HG03045 (cell line): Measurements from ENCODE around the gene CTSF.
"Not testable (repeated sequence)": the region's sequence is repeated elsewhere in the genome, so short reads cannot be mapped to it uniquely, and the experiment has no call there.

Experiments used
- ATAC-seq: cut with Tn5 transposase; IDR thresholded peaks from one replicate; pipeline ENCODE4 v1.9.1; 2021; ENCODE audit warnings: mild to moderate bottlenecking, moderate library complexity; ENCODE audit not compliant: unreplicated experiment

CTSF gene

DNA sequence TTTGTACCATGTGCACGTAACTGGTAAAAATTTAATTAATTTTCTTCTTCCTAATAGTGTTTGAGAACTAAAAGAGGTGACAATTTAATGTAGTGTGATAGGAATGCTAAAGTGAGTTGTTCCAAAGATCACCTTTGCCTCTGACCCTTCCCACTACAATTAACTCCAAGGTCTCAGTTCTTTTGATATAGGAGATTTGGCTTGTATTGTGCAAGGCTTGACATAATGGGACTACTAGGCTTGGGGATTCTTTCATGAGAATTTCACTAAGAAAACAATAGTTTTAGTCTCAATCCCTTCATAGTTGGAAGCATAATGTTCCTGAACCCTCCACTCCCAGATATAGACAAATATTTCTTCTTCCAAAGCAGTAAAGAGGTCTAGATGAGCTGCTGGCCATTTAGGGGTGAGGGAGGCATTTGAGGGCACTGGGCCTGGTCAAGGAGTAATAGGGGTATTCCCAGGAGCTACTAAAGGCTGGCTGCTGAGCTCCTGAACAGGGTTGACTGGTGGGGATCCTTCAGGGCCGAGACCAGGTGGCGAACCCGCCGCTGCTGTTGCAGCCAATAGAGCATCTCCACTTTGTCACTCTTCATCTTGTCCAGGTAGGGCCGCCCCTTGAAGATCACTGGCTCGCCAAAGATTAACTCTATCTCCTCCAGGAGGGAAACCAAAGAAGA lies 21.7 kb upstream of the CTSF start:
- no peak for ATAC-seq

DNA sequence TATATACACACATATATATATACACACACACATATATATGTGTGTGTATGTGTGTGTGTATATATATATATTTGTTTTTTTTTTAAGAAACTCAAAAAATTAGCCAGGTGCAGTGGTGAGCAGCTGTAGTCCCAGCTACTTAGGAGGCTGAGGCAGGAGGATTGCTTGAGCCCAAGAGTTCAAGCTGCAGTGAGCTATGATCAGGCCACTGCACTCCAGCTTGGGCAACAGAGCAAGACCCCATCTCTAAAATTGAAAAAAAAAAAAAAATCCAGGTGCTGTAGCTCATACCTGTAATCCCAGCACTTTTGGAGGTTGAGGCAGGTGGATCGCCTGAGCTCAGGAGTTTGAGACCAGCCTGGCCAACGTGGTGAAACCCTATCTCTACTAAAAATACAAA lies 20.9 kb upstream of the CTSF start:
- not testable (repeated sequence) for ATAC-seq

DNA sequence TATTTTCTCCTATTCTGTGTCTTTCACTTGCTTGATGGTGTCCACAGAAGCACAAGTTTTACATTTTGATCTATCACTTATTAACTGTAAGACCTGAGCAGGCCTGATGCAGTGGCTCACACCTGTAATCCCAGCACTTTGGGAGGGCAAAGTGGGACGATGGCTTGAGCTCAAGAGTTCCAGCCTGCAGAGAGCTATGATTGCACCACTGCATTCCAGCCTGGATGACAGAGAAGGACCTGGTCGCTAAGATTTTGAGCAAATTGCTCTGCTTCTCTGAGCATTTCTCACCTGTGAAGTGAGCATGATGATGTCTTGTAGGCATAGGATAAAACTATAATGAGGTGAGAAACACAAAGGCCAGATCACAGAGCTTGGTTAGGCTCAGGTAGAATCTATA lies 17.7 kb upstream of the CTSF start:
- ATAC-seq: no peak

DNA sequence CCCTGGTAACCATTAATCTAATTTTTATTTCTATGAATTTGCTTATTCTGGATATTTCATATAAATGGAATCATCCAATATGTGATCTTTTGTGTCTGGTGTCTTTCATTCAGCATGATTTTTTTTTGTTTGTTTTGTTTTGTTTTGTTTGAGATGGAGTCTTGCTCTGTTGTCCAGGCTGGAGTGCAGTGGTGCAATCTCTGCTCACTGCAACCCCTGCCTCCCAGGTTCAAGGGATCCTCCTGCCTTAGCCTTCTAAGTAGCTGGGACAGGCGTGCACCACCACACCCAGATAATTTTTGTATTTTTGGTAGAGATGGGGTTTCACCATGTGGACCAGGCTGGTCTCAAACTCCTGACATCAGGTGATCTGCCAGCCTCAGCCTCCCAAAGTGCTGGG lies 17.0 kb upstream of the CTSF start:
- ATAC-seq: not testable (repeated sequence)

DNA sequence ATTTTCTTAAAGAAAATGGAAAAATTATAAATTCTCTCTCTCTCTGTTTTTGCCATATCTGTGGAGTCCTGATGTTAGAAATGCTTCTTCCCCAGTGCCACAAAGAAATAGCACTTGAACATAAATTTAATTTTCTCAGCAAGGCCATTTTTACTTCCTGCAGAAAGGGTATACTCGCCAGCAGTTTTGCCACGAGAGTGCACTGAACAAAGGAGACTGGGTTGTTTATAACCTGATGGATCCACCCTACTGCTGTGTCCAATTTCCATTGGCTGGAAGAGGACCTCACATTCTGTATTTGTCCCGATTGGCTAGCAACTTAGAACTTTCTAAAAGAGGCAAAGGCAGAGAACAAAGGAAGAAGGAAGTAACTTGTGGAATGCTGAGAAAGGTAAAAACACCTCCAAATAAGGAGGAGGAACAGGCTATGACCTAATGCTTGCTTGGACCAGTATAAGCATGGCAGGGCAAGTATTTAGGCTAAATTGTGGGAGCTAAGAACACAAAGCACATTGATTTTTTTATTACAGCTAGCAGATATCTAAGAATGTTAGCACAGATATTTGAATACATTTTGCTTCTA lies 14.2 kb upstream of the CTSF start:
- ATAC-seq: not testable (repeated sequence)

DNA sequence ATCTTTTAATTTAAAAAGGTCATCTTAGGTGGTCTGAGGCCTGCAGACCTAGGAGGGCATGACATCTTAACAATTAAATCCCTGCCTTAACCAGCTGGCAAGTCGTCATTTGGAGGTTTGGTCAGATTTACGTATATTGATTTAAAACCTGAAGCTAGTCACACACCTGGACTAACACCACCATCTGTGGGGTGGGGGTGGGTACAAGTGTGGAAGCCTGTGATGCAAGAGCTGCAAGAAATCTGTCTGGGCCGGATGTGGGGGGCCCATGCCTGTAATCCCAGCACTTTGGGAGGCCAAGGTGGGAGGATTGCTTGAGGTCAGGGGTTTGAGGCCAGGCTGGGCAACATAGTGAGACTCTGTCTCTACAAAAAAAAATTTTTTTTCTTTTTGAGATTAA lies 12.9 kb upstream of the CTSF start:
- no peak for ATAC-seq

DNA sequence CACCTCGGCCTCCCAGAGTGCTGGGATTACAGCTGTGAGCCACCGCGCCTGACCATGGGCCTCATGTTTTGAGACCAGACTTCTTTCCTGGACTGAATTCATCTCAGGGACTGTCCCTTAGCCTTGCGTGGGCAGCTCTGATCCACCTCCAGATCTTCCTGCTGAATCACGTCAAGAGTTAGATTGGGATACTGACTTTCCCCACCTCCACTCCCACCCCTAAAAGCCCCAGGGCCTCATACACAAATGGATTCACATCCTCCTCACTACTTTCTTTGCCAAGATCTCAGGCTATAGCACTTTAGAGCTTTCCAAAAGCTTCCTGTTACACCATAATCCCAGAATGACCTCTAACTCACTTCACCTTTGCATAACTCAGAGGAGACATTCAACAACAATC lies 12.4 kb upstream of the CTSF start:
- ATAC-seq: no peak

DNA sequence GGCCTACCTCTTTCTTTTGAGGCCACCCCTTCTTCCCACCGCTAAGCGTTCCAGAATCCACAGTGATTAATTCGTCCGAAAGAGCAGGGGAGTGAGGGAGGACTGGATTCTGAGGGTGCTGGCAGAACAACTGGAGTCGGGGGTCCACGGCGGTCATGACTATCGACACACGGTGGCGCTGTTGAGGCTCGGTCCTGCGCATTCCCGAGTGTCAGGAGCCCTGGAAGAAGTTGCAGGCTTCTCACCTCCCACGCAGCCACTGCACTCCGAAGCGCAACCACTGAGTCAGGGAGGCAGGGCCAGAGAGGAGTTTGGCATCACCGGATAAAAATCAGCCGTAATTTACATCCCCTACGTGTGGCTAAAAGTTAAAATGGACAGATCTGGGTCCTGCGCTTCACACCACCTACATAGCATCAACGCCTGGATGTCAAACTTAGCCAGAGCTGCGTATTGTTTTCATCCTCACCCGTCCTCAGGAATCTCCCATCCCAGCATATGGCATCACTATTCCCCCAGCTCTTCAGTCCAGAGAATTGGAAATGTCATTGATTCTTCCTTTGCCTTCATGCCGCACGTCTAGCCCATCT lies 10.7 kb upstream of the CTSF start:
- ATAC-seq: no peak

DNA sequence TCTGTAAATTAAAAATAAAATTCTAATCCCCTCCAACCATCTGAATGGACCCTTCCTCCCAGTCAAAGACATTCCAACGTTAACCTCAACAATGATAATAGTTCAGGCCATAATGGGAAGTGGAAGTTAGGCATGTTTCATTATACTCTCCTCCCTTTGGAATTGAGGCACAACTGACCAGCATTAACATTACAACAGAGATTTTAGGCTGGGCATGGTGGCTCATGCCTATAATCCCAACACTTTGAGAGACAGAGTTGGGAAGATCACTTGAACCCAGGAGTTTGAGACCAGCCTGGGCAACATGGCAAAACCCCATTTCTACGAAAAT lies 2.4 kb upstream of the CTSF start:
- no peak for ATAC-seq

DNA sequence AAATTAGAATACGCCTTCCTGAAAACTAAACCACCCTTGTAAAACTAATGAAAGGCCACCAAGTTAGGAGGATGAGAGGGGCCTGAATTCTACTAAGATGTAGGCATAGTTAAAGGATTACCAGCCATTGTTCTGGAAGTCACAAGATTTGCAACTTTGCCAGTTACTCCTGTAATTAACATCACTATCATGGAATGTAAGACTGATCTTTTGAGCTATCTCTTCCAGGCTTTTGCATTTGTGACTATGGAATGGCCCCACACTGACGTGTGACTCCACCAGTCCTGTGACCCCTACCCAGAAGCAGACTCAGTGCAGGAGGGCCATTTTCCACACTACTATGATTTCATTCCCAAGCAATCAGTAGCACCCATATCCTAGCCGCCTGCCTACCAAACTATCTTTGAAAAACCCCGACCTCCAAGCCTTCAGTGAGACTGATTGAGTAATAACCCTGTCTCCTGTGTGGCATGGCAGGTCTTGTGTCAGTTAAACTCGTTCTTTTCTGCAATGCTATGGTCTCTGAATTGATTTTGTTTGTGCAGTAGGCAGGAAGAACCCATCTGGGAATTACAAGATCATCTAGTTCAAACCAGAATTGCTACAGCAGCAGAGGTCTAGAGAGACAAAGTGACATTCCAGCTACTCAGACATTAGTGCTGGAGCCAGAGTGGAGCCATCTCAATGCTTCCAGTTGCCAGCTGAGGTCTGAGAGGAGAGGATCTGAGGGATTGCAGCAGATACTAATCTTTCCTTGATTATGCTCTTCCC lies 1.9 kb upstream of the CTSF start:
- ATAC-seq: no peak

DNA sequence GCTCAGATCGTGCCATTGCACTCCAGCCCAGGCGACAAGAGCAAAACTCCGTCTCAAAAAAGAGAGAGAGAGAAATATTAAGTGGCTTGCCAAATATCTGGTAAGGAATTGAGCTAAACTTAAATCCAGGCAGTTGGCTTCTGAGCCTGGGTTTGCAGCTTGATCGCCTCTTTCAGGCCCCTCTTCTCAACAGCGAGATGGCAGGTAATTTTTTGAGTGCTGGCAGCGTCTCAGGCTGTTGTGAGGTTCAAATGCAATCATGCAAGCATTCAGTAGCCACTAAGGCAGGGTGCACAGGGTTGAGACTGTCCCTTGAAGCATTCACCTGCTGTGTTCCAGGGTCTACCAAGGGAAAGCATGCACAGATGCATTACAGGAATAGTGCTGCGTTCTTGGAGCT lies 670 bp upstream of the CTSF start:
- ATAC-seq: no peak

DNA sequence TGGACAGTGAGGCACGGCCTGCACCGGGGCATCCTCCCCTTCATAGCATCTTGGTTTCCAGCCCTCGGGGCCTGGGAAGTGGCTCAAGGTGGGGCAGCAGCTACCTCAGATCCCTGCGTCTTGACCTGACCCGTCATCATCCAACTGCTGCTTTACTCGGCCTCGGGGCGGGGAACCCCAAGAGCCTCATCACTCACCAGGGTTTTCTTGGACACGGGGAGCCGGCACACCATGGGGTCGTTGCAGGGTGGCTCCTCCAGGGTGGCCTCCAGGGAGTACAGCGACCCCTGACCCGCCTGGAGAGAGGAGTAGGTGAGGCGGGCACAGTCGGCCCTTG lies 651 bp downstream of the CTSF start:
- ATAC-seq: no peak

DNA sequence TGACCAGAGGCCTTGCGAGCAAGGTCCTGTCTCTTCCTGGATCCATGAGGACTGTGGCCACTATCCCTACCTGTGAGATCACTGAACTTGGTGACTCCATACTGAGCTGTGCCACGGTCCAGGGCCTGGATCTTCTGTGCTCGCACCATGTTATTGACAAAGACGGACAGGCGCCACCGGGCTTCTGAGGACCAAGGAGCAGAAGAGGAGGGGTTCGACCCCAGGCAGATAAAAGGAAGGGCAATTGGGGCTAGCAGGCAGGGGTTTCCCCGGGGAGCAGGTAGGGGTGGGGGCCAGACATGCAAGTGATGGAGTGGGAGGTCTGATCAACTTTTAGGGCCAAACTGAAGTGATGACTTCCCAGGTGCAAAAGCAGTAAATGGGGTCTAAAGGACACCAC lies 2.2 kb downstream of the CTSF start:
- ATAC-seq: no peak

DNA sequence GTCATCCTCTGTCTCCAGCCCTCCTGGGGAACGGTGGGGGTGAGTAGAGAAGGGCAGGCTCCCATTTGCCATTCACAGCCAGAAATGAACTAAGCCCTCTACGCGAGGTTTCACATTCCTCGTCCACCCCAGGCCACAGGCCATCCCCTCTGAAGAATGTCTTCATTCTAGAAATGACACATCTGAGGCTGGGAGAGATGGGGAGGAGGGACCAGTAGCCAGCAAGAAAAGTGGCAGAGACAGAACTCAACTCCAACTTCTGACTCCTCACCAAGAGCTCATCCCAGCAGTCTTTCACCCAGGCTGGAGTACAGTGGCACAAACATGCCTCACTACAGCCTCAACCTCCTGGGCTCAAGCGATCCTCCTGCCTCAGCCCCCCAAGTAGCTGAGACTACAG lies 3.4 kb downstream of the CTSF start:
- ATAC-seq: no peak

DNA sequence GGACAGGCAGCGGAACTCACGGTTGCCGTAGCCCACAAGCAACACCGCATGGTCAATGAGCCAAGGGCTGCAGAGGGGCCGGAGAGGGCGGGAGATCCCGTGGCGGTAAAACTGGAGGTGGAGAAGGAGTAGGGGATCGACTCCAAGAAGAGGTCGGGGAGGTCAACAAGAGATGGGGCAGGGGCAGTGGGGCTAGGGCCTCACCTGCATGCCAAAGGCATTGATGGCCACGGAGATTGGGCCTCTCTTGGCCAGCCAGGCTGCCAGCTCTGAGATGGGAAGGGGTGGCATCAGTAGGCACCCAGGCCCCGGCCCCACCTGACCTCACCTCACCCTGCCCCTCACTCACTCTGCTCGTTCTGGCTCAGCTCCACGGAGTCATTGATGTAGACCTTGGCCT lies 3.9 kb downstream of the CTSF start:
- no peak for ATAC-seq

DNA sequence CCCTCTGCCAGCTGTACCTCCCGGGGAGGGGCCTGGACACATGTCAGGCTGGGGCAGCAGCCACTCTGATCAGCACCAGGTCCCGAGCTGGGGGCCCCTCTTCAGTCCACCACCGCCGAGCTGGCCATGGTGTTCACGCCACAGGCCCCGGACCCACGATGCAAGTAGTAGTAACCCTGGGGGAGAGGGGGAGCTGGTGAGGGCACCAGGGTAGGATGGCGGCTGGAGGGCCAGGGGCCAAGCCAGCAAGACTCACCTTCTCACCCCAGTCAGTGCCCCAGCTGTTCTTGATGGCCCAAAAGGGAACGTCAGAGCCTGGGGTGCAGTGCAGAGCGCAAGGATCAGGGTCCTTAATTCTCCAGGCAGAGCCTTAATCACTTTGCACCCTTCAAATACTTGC lies 4.6 kb downstream of the CTSF start:
- no peak for ATAC-seq

DNA sequence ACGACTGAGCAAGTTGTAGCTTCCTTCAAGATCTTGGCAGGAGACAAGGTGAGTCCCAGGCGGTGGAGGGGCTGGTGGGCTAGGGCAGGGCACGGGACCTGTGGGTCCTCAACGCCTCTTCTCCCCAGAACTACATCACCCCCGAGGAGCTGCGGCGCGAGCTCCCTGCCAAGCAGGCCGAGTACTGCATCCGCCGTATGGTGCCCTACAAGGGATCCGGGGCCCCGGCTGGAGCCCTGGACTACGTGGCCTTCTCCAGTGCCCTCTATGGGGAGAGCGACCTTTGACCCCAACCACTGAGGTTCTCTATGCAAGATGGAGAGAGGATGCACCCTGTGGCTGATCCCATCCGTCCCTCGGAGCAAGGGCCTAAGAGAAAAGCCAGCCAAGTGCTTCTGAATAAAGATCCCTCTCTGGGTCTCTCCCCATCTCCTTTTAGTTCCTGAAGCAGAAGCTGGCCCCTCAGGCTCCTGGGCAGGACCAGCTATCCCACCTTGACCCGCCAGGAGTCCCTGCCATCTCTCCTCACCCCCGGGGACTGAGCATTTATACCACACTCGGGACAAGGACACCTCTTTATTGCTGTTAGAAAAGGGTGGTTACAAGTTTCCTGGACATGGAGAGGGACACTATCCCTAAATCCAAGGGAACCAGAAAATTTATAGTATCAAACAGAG lies 5.4 kb downstream of the CTSF start:
- no peak for ATAC-seq

DNA sequence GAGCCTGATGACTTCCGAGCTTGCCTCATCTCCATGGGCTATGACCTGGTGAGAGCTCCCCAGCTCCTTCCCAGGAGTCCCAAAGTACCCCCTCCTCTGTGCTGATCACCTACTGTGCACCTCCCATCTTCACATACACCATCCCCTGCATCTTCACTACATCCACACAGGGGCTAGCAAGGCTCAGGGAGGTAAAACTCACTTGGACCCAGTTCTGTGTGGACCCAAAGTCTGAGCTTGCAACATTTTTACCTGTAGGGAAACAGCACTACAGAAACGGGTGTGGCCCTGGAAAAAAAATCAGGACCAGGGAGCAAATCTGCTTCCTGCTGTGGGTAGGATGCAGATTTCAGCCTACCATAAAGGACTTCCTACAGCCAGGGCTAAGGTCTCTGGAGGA lies 6.1 kb downstream of the CTSF start:
- no peak for ATAC-seq

DNA sequence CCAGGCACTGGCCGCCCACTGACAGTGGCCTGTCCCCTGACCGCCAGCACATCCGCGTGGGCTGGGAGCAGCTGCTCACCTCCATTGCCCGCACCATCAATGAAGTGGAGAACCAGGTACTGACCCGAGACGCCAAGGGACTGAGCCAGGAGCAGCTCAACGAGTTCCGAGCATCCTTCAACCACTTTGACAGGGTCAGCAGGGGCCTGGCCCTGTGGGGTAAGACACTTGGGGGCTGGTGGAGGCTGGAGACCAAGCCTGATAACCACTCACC lies 6.5 kb downstream of the CTSF start:
- no peak for ATAC-seq

DNA sequence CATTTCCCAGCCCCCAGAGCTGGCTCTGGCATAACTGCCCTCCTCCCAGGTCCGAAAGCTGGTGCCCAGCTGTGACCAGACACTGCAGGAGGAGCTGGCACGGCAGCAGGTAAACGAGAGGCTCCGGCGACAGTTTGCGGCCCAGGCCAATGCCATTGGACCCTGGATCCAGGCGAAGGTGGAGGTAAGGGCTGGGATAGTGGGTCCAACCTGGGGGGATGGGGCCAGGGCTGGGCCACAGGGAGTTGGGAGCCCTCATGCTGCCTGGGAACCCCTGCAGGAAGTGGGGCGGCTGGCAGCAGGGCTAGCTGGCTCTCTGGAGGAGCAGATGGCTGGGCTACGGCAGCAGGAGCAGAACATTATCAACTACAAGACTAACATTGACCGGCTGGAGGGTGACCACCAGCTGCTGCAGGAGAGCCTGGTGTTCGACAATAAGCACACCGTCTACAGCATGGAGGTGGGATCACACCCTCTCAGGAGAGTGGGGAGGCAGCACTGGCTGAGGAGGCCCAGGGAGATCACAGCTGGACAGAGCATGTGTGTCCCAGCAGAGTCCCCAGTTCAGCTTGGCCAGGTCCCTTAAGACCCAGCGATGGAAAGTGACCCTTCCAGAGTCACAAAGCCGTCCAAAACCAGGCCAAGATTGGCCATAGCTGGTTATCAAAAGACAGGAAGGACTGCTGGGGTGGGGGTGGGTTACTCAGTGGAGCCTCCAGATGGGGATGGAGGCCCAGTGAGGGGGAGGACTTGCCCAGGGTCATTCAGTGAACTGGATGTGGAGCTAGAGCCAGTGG lies 7.0 kb downstream of the CTSF start:
- ATAC-seq: no peak
